ELF-1 (cell line): ENCODE results near the gene GNA12.

Source experiments
- DNase-seq: peaks from one replicate; pipeline ENCODE4 v3.0.0-alpha.2; 2016; ENCODE audit warnings: low read depth, low spot score

The GNA12 gene

GRCh38 chr7:2803755-2804154 lies 40.4 kb downstream of the GNA12 start:
- no peak for DNase-seq

- DNase-seq, result no peak
These were observed 40.8 kb downstream of the GNA12 start for GRCh38 chr7:2803342-2803692.

- DNase-seq, result peak; percentile 63
These were observed 41.4 kb downstream of the GNA12 start for GRCh38 chr7:2802504-2803341.

- no peak for DNase-seq
These were observed 42.0 kb downstream of the GNA12 start for GRCh38 chr7:2802101-2802500.

- no peak for DNase-seq
These were observed 43.0 kb downstream of the GNA12 start for GRCh38 chr7:2800931-2801688.

GRCh38 chr7:2800220-2800930 lies 43.7 kb downstream of the GNA12 start:
- DNase-seq, result no peak

- DNase-seq, result no peak
These were observed 44.9 kb downstream of the GNA12 start for GRCh38 chr7:2799253-2799652.

GRCh38 chr7:2798669-2799068 lies 45.4 kb downstream of the GNA12 start:
- DNase-seq, result no peak

- no peak for DNase-seq
These were observed 47.5 kb downstream of the GNA12 start for GRCh38 chr7:2796358-2797352.

- DNase-seq, result no peak
These were observed 48.2 kb downstream of the GNA12 start for GRCh38 chr7:2795906-2796305.

GRCh38 chr7:2794836-2795636 lies 49.1 kb downstream of the GNA12 start:
- DNase-seq, result no peak

- DNase-seq, result peak; percentile 27
These were observed 51.1 kb downstream of the GNA12 start for GRCh38 chr7:2792856-2793487.

GRCh38 chr7:2792235-2792634 lies 51.9 kb downstream of the GNA12 start:
- no peak for DNase-seq

- no peak for DNase-seq
These were observed 52.7 kb downstream of the GNA12 start for GRCh38 chr7:2791390-2791789.

- DNase-seq, result peak; percentile 23
These were observed 56.7 kb downstream of the GNA12 start for GRCh38 chr7:2787251-2787951.

GRCh38 chr7:2786607-2787116 lies 57.4 kb downstream of the GNA12 start:
- DNase-seq, result no peak

- no peak for DNase-seq
These were observed 59.0 kb downstream of the GNA12 start for GRCh38 chr7:2785071-2785500.

- DNase-seq, result no peak
These were observed 61.5 kb downstream of the GNA12 start for GRCh38 chr7:2782565-2782964.

- no peak for DNase-seq
These were observed 62.0 kb downstream of the GNA12 start for GRCh38 chr7:2782121-2782520.
